Stimulated activated CD8-positive, alpha-beta memory T cell treated with anti-CD3 and anti-CD28 coated beads, Interleukin-4, amount 100 ng/mL, for 48 hours (primary cell): ENCODE results near the gene CDH16.

Experiments
- DNase-seq: peaks from one replicate; pipeline ENCODE4 v3.0.0-alpha.2; 2020

CDH16 gene

DNA sequence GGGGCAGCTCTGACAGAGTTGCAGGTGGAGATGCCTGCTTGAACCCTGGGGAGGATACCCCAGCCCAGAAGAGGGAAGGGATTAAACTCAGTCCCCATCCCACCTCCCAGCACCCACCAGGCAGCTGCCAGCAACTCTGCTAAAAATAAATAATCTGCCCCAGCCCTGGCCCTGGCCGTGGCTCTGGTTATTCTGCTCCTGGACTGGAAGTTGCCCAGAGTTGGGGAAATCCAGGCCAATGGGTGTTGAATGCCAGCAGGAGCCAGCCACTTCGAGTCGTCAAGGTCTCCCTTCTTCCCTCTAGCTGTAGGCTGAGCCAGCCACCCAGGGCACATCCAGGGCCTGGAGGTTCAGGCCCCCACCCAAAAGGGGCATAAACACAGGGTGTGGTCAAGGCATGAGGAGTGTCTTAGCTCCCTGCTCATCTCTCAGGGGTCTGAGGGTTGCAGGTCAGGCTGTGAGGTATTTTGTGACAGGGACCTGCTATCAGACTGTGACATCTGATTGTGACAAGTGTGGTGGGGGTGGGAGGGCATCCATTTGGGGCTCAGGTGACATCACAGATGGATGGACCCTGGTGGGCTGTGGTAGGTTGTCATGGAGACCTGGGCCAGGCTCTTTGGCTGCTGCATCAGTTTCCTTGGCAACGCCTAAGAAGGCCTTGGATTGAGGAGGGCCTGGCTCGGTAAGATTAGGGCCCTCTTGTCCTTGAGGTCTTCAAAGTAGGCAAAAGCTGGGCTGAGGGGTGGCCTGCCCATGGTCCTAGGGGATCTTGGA lies 7.7 kb upstream of the CDH16 start:
- no peak for DNase-seq

DNA sequence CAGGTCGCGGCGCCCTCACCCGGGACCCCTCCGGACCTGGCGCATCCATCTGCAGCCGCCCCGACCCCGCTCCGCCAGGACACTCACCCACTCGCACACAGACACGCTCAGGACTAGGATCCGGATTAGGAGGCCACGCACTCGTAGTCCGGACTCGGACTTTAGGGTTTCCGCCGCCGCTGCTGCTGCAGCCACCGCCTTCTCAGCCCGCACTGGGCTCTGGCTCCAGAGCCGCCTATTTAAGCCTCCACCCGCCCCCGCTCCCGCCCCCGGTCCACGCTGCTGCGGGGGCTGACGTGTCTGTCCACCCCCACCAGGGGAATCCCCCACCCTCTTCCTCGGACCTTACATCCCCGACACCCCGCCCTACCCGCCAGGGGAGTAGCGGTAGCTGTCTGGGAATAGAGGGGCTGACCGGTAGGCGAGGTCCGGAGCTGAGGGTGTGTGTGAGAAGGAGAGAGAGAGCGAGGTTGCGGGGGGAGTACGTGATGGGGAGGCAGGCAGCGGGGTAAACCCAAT lies 6.7 kb upstream of the CDH16 start, which contains the start of gene RRAD:
Gene RRAD, minus strand, starts transcription at position 214 of the 519 bp plus-strand sequence. CDS start 356 bp downstream, outside the sequence.
- DNase-seq = no peak

DNA sequence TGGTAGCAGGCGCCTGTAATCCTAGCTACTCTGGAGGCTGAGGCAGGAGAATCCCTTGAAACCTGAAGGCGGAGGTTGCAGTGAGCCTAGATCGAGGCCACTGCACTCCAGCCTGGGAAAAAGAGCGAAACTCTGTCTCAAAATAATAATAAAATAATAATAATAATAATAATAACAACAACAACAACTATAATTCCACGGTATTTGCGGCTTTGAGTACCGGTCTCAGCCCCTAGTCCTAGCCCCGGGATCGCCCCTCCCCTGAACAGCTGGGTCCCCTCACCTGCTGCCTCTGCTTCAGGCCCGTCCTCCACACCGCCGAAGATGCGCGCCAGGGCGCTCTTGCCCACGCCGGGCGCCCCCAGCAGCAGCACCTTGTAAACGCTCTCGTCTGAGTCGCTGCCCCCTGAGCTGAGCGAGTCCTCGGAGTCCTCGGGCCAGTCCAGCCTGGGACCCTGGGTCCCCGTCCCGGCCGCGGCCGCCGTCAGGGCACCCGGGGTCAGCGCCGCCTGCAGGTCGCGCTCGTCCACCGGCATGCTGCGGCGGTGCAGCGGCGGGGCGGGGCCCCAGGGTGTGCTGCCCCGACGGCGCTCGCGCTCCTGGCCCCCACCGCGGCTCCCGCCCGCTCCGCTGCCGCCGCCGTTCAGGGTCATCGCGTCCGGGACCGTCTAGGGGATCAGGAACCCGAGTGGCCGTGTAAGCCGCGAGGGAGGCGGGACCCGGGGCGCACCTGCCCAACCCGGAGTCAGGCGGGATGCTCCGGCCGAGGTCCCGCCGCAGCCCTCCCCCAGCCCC lies 6.0 kb upstream of the CDH16 start:
- peak; percentile 59 for DNase-seq

DNA sequence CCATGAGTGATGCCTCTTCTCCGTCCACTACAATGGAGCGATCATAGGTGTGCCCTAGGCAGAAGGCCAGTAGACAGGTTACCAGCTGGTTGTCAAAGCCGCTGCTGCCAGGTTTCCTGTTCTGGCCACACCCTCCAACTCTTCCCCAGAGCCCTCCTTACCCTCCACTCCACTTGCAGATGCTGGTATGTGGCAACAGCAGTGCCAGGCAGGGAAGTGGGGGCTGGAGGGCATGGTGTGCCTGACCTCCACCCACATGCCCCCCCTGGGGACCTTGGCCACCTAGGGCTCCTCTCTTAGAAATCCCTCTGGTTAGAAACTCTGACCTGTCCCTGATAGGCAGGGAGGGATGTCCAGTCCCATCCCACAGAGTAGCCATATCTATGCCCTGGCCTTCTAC lies 5.2 kb upstream of the CDH16 start:
- DNase-seq = no peak

DNA sequence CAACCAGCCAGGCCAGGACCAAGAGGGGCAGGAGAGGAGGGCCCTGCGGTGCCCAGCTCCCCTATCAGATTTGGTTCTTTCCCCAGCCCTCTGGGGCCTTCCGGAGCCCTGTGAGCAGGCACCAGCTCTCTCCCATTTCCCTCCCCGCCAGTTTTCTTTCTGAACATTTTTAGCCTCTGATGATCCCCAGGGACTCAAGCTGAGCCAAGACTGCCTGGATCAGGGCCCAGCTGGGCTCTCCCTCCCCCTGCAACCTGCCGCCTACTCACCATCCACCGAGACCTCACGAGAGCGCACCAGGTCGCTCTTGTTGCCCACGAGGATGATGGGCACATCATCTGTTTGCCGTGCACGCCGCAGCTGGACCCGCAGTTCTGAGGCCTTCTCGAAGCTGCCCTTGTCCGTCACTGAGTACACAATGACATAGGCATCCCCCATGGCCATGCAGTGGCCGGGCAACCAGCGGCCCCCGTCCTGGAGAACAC lies 4.6 kb upstream of the CDH16 start:
- no peak for DNase-seq

DNA sequence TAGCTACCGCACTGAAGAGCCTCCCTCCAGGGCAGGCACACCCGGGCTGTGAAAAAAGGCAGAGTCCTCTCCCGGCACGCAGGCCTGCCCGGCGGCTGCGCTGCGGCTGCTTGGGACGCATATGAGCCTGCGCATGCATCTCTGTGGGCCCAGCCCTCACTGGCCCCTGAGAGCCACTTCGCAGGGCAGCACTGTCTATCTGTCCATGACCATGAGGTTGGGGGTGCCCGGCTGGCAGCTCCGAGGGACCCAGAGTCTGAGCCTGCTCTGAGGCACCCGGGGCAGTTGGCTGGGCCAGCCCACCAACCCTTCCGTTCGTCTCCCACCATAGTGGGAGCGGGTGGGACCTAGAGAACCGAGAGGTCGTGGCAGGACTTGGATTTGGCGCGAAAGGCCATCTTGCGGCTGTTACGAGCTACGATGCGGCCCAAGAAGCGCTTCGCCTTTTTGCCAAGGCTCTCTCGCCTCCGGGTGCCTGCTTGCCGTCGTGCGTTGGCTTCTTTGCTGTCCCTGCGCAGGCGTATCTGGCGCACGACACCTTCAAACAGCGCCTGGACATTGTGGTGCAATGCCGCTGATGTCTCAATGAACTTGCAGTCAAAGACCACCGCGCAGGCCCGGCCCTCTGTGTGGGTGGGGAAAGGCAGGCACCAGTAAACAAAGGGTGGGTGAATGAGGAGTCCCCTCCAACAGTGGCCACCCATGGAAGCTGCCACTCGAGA lies 3.2 kb upstream of the CDH16 start:
- DNase-seq = no peak

DNA sequence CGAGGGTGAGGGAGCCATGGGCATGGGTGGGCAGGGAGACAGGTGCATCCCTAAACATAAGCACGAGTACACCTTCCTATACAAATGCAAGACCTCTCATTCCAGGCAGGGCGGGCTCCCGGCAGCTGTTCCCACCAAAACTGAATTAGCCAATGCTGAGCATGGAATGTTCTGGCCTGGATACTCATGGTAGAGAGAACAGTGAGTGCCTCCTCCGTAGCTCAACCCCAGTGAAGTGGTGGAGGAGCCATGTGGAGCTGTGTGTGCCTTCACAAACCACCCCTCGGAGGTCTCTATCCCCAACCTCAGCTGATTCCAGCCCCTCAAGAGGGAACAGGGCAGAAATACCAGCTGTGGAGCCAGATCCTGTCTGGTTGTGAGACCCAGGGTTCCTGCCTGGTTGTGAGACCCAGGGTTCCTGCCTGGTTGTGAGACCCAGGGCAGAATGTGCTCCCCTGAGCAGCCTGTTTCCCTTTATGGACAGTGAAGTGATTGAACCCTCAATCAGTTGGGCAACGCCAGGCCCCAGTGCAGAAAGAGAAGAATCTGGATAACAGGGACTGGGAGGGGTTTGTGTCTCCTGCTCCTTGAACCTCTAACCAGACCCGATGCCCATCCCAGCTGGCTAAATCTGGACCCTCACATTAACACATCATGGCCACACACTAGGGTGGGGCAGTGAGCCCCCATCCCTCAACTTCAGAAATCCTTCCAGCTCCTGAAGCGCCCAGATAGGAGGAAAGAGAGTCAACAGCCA lies 2.4 kb upstream of the CDH16 start:
- no peak for DNase-seq

DNA sequence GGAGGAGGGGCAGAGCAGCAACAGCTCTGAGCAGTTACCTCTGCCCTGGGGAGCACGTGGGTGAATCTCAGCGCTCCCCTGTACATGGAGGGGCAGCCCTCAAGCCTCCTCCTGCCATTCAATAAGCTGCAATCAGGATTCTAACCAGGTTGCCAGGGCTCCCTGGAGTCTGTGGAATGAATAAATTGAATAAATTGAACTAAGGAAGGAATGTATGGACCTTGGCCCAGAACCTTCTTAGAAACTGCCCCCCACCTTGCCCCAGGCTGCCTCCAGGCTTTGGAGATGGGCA lies 1.6 kb upstream of the CDH16 start:
- DNase-seq = no peak

DNA sequence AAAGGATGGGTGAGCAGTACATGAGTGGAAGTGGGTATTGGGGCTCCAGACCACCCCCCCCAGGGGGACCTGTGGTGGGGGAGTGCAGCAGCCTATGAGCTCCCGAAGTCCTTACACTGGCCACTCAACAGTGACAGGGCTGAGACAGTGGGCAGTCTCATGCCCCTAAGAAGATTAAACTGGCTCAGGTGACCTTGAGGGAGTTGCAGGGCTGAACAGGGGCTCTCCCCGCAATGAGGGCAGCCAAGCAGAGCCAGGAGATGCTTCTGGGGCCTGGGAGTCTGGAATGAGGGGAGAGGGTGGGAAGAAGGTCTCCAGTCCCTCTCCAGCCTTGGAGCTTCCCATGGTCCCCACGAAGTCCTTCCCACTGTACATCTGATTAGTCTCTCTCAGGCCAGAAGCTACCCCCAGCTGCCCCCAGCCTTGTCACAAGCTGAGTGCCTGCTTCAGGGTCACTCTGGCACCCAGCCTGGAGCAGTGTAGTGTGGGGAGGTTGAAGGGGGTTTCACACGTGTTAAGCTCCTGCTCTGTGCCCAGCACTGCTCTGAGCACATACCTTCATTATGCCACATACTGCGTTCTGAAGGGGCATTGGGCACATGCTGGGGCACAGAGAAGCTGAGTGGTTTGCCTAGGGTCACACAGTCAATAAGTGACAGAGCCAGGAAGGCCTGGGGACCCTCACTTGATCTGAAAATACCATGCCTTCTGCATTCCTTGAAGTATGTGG lies 1.0 kb upstream of the CDH16 start:
- DNase-seq = no peak

DNA sequence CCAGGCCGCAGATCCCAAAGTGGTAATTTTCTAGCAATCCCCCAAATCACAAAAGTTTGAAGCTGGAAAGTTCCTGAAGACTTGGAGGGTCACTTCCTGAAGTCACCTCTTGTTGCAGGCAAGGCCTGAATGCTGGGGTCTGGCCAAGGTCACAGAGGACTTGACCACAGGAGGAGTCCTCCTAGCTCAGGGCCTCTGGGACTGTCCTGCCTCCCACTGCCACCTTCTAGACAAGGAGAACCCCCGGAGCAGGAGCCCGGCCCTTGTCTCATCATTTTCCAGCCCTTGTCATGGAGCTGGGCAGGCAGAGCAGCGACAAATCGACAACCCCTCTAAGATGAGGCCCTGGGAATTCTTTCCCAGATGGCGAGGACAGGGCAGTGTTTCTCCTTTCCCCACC lies 330 bp downstream of the CDH16 start:
- no peak for DNase-seq

DNA sequence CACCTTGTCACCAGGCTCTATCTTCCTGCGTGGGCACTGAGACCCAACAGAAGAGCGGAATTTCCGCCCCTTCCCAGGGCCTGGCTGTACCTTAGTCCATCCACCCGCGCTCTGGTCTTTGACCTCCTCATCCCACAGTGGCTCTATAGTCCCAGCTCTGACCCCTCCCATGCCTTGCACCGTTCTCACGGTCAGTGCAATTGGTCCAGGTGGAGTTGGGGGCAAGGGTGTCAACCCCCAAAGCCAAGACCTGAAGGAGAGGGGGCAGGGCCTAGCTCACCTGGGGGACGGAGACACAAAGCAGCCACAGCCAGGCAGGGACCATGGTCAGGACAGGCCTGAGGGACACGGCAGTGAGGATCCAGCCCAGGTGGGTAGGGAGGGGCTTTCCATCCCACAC lies 944 bp downstream of the CDH16 start:
- no peak for DNase-seq

DNA sequence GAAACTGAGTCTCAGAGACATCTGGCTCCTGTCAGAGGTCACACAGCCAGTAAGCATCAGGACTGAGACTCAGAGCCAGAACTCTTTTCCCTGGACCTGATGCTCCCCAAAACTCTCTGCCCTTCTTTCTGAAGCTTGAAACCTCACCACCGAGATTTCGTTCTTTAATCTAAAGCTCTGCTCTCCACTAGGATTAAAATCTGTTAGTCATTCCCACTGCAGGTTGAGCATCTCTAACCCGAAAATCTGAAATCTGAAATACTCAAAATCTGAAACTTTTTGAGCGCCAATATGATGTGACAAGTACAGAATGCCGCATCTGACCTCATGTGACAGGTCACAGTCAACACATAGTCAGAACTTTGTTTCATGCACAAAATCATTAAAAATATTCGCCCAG lies 2.2 kb downstream of the CDH16 start:
- no peak for DNase-seq

DNA sequence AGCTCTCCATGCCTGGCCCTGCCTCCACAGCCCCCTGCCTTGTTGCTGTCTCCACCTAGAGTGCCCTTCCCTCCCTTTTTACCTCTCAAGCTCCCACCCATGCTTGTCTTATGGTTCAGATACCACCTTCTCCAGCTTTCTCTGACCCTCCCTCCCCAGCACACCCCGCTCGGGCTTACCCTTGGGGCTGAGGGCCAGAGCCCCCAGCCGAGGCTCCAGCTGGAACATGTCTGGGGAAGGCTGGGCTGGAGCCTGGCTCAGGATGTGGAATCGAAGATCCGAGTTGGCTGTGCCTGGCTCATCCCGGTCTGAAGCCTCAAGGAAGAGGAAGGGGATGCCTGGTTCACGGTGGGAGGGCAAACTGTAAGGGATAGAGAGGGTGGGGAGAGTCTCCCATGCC lies 3.6 kb downstream of the CDH16 start:
- DNase-seq = no peak

DNA sequence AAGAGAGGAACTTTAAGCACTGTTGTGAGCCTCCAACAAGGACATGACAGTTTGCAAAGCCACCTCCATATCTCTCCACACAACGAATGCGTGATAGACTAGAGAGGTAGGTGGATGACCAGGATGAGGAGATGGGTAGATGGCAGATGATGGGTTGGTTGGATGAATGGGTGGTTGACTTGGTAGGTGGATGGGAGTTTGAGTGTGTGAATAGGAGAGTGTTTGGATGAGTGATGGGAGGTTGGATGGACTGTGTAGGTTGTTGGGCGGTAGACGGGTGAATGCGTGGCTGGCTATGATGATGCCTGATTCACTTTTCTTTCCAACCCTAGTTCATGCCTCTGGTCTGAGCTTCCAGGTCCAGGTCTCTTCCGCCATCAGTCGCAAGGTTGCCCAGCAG lies 4.1 kb downstream of the CDH16 start:
- DNase-seq = no peak

DNA sequence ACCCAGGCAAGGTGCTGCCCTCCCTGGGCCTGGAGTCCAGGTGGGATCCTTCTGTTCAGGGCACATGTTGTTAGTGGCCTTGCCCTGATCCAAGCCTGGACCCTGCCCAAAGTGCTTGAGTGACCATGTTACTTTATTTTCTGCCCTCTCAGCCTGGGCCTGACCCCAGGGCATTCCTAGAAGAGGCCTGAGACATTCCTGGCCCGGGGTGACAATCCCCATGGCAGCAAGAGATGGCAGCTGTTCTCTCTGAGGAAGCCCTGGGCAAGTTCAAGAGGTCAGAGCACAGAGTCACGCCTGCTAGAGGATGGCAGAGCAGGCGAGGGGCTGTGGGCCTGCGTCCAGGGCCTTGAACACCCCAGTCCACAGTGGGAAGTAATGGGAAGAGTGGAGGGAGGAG lies 5.0 kb downstream of the CDH16 start:
- no peak for DNase-seq

DNA sequence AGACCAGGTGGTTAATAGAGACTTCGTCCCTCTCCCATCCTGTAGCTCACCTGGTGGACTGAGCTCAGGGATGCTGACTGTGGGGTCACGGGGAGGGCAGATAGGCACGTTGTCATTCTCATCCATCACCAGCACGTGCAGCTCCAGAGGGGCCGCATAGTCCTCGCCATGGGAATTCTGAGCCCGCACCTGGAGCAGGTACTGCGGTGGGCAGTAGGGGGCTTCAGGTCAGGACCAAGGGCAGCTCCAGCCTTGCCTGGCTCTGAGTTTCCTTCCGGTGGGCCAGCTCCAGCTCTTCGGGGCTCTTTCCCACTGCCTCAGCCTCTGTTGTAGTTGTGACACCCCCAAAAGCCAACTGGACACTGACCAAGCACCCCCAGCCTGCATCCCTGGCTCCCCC lies 5.6 kb downstream of the CDH16 start:
- DNase-seq = no peak

DNA sequence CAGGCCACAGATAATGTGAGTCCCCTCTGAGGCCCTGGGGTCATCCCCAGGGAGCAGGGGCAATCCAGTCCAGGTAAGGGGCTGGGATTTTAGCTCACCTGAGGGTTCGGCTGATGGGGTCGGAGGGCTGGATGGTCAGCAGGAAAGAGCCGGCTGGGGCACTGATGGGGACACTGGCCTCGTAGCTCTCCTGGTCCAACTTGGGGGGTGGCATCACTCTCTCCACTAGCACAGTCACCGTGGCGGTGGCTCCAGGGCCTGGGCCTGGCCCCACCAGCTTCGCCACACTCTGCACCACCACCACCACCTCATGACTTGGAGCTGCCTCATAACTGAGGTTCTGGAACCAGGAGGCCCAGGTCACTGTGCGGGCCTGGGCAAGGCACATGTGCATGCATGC lies 6.9 kb downstream of the CDH16 start:
- no peak for DNase-seq

DNA sequence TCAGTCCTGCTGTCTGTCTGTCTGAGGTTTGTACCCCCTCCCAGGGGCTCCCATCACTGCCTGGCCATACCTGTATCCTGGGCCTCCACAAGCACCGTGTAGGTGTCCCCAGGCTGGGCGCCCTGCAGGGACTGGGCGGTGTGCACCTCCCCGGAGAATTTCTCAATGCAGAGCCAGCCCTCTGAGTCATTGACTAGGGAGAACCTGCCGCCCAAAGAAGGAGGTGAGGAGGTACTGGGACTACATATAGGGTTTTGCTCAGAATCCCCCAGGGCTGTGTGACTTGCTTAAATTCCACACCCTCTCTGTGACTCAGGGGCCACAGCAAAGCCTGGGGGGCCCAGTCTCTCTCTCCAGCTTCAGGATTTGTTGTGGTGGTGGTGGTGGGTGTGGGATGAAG lies 7.6 kb downstream of the CDH16 start:
- no peak for DNase-seq

DNA sequence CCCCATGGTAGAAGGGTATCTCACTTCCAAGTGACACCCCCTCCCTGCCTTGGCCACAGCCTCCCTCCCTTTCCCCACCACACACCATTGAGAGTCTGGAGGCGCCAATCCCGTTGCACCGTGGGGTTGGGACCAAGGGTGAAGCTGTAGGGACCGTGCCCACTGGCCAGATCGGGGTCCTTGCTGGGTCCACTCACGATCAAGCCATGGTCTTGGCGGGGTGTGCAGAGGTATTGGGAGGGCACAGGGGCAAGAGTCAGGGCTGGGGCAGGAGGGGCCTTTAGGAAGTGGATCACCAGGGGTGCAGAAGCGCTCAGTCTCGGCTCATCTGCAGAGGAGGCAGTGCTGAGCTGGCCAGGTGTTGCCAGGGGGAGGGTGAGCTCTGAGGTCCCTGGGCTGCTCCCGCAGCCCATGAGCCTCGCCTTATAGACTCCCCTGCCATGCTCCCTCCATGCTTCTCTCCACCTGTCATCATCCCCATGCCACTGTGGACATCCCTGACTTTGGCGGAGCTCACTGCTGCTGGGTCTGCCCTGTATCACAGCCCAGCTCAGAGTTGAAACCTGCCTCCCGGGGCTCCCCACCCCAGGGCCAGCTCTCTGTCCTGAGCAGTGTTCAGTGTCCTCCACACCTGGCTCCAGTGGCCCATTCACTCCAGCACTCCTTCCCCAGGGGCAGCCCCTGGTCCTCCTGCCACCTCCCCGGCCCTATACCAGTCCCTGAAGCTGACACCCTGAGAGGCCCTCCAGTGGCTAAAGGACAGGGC lies 8.3 kb downstream of the CDH16 start:
- DNase-seq = no peak

DNA sequence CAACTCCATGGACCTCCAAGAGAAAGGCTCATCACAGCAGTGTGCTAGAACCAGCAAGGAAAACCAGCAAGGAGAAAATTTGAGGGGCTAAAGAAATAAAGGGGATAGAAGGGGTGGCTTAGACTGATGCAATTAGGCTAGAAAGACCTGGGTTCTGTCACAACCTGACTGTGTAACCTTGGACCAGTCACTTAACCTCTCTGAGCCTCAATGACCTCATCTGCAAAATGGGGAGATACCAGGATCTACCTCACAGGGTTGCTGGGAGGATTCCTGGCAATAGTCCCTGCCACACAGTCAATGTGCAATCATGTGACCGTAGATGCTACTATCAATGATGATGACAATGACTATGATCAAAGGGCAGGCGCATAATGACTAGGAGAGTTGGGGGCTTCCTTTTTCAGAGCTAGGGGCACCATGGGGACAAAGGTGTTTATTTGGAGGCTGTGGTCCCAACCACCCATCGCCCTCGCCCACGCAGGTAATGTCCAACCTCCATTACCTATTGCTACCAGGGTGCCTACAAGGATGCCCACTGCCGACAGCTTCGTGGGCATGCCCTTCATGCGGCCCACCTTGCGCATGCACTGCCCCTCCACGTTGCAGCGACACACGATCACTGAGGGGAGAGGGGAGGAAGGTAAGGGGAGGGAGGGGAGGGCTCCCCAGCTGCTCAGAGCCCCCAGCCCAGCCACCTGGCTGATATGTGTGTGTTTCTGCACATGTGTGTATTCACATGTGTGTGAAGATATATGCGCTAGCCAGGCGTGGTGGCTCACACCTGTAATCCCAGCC lies 9.7 kb downstream of the CDH16 start:
- DNase-seq = no peak
